Esophagus muscularis mucosa (tissue), 4 donors: ENCODE results near the gene WSCD2. TPM values are rescaled to one million over a fixed set of nuclear protein-coding genes. Genes with fewer than 3 reads are reported as not detected.

Experiments
- DNase-seq: peaks from one replicate; pipeline ENCODE4 v3.0.0-alpha.2; 2017; ENCODE audit errors: extremely low spot score
- H3K27ac ChIP-seq, 4 donors: fragments of 200-600 bp; sonication (generic); replicated peaks in 1 of 4; 1 replicate in 3 of 4; 2 replicates in 1 of 4; pipeline ENCODE4 v1.5.1; 2016 to 2019; ENCODE audit warnings: mild to moderate bottlenecking in 1 of 4
- H3K27me3 ChIP-seq, 4 donors: fragments of 200-600 bp; sonication (generic); one replicate each; pipeline versions ENCODE4 v1.5.1 to v1.6.0; 2016 to 2019
- H3K36me3 ChIP-seq, 4 donors: fragments of 200-600 bp; sonication (generic); one replicate each; pipeline ENCODE4 v1.5.1; 2016 to 2019
- H3K4me1 ChIP-seq, 4 donors: fragments of 200-600 bp; sonication (generic); one replicate each; pipeline ENCODE4 v1.5.1; 2016 to 2019
- H3K4me3 ChIP-seq, 4 donors: fragments of 200-600 bp; sonication (generic); 1 replicate in 2 of 4; 2 replicates in 2 of 4; pipeline ENCODE4 v1.5.1; 2016 to 2019; ENCODE audit warnings: mild to moderate bottlenecking in 4 of 4, moderate library complexity in 1 of 4
- H3K9me3 ChIP-seq, 4 donors: fragments of 200-600 bp; sonication (generic); 1 replicate in 3 of 4; 2 replicates in 1 of 4; pipeline ENCODE4 v1.5.1; 2016 to 2019
- EP300 ChIP-seq: sonication (generic); formaldehyde crosslinking; IDR thresholded peaks from one replicate; pipeline ENCODE4 v1.6.1; 2017; ENCODE audit warnings: antibody characterized with exemption
- POLR2A ChIP-seq: fragments of 450-650 bp; IDR thresholded peaks from one replicate; pipeline ENCODE4 v1.6.1; 2017; ENCODE audit warnings: antibody characterized with exemption, moderate library complexity, mild to moderate bottlenecking, low read depth
- POLR2AphosphoS5 ChIP-seq, 2 donors: sonication (generic); formaldehyde crosslinking; IDR thresholded peaks; one replicate each; pipeline ENCODE4 v1.6.1; 2017; ENCODE audit warnings: antibody characterized with exemption in 2 of 2
- WGBS: methylation state at CpG from one replicate; pipeline ENCODE4 v1.1.5; 2018; 5-methylcytosine and 5-hydroxymethylcytosine counted together
- intact Hi-C: fragments of 100-400 bp; cut with DNase I; formaldehyde crosslinking; loops from one replicate; pipeline ENCODE4 v1.15.1; 2023
- total RNA-seq, 4 donors: library from RNA; depleted of rRNA; stranded (reverse); fragments of >200 nt; gene quantifications; one replicate each; pipeline versions ENCODE4 v1.1.0 to v1.2.1, GENCODE V29; 2016
- TF ChIP-seq, protein P1 (sequence below), 3 experiments: fragments of 200-600 bp in 2 of 3; fragments of 450-650 bp in 1 of 3; sonication (generic) in 2 of 3; IDR thresholded peaks; one replicate each; pipeline ENCODE4 v1.5.1; 2017 to 2019; ENCODE audit warnings: antibody characterized with exemption in 3 of 3, mild to moderate bottlenecking in 2 of 3, moderate library complexity in 1 of 3

Gene WSCD2
- total RNA-seq, 4 donors from 2014 or later = 24.7 to 47.9 (median 30.4) TPM

DNA sequence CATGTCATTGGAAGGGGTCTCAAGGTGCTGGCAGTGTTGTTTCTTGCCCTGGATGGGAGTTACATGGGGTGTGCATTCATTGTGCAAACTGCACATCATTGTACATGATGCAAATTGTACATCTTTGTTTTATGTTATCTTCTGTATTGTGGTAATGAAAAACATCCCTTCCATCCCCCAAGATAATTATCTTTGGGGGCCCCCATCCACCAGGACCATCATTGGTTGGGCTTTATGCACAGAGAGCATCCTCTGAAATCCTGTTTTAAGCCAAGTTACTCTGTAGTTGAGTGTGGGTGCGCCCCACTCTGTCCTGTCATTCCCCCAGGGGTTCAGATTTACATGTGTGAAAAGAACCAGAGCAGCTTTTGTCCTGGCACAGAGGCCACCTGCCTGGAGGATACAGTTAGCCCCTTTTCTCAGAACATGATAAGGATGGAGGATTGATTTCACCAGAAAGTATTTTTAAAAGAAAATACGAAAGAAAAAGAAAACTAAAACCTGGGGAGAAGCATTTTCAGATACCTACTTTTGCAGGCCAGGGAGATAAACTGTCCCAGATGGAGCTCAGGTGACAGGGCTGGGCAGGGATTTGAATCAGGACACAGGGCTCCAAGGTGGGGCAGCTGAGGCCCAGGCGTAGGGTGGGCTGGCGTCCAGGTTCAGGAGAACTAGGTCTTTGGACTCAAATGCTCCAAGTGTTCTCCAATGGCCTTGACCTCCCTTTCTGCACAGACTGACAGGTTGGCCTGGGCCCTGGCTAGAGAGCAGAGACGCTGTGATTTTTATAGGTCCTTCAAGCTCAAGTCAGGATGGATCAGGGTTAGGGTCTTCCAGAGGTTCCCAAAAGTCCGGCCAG lies 17.2 kb downstream of the WSCD2 start:
- H3K4me1 ChIP-seq = peaks cover 0 to 51% (median 11%) of the 10 kb centered on the region in 4 donors
- H3K27ac ChIP-seq = no peak overlapping the region
- H3K36me3 ChIP-seq = peaks cover 0 to 5% (median 0%) of the 10 kb centered on the region in 4 donors
- H3K9me3 ChIP-seq = no peaks in the 10 kb centered on the region
- 60% methylated on average over 6 of the region's 6 CpGs for WGBS
- no peaks in the 10 kb centered on the region for H3K27me3 ChIP-seq
- intact Hi-C loops = no loop called here
- no peak for DNase-seq
- H3K4me3 ChIP-seq = no peak overlapping the region
- TF ChIP-seq EP300 (no peak), POLR2A (no peak), POLR2AphosphoS5 (IDR thresholded peaks at IDR 0.05) (no peak)
- TF ChIP-seq, protein P1, sequence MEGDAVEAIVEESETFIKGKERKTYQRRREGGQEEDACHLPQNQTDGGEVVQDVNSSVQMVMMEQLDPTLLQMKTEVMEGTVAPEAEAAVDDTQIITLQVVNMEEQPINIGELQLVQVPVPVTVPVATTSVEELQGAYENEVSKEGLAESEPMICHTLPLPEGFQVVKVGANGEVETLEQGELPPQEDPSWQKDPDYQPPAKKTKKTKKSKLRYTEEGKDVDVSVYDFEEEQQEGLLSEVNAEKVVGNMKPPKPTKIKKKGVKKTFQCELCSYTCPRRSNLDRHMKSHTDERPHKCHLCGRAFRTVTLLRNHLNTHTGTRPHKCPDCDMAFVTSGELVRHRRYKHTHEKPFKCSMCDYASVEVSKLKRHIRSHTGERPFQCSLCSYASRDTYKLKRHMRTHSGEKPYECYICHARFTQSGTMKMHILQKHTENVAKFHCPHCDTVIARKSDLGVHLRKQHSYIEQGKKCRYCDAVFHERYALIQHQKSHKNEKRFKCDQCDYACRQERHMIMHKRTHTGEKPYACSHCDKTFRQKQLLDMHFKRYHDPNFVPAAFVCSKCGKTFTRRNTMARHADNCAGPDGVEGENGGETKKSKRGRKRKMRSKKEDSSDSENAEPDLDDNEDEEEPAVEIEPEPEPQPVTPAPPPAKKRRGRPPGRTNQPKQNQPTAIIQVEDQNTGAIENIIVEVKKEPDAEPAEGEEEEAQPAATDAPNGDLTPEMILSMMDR (IDR thresholded peaks at IDR 0.05) = no peak

DNA sequence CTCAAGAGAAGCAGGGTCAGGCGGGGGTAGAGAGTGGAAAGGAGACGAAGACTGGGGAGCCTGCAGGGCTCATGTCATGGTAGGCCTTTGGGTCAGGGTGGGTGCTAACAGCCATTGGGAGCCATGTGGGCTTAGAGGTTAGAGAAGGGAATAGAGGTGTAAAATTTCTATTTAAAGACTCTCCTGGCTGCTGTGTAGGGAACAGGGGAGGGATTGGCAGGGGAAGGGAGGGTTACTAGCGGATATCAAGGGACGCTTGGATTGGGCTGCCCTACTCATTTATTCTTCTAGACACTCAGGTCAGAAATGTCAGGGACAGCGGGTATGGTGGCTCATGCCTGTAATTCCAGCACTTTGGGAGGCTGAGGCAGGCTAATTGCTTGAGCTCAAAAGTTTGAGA lies 18.2 kb downstream of the WSCD2 start:
- 76% methylated on average over 5 of the region's 5 CpGs for WGBS

DNA sequence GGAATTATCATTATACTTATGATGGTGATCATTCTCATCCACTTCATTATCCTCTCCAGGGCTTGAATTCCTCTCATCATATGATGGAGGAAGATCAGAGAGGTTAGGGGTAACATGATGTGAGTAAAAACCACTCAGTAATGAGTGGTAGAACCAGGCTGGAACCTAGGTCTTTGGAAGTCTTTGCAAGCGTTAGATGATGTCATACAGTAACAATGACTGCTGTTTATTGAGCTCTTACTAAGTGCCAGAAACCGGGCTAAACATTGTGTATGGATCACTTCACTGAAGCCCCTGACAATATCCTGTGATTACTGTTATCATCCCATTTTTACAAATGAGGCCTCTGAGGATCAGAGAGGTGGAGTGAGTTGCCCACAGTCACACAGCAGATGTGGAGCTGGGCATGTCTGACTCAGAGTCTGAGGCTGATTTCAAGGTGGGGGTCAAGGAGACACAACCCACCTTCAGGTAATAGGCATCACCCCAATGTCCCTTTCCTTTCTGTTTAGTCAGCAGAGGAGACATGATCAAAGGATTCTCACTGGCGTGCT lies 19.5 kb downstream of the WSCD2 start:
- intact Hi-C loops = no loop called here
- TF ChIP-seq POLR2AphosphoS5 (IDR thresholded peaks at IDR 0.05) (no peak), POLR2A (no peak)
- TF ChIP-seq, protein P1 (IDR thresholded peaks at IDR 0.05) = no peak
- Histone ChIP-seq H3K27ac (no peak overlapping the region), H3K27me3 (no peaks in the 10 kb centered on the region), H3K9me3 (no peaks in the 10 kb centered on the region), H3K4me3 (no peak overlapping the region), H3K36me3 (no peaks in the 10 kb centered on the region), H3K4me1 (peaks cover 0 to 59% (median 11%) of the 10 kb centered on the region in 4 donors)
- DNase-seq = no peak
- WGBS = 58% methylated on average over 3 of the region's 3 CpGs

More for the DNA sequence above, 18.2 kb downstream of the WSCD2 start:
- peaks cover 0 to 59% (median 11%) of the 10 kb centered on the region in 4 donors for H3K4me1 ChIP-seq
- no peak overlapping the region for H3K4me3 ChIP-seq
- H3K9me3 ChIP-seq = no peaks in the 10 kb centered on the region
- no peaks in the 10 kb centered on the region for H3K36me3 ChIP-seq
- no peak for DNase-seq
- H3K27ac ChIP-seq = no peak overlapping the region
- TF ChIP-seq, protein P1 (IDR thresholded peaks at IDR 0.05) = no peak
- TF ChIP-seq EP300 = no peak
- no peak for TF ChIP-seq POLR2A
- TF ChIP-seq POLR2AphosphoS5 (IDR thresholded peaks at IDR 0.05) = no peak
- H3K27me3 ChIP-seq = no peaks in the 10 kb centered on the region
- intact Hi-C loops = no loop called here

DNA sequence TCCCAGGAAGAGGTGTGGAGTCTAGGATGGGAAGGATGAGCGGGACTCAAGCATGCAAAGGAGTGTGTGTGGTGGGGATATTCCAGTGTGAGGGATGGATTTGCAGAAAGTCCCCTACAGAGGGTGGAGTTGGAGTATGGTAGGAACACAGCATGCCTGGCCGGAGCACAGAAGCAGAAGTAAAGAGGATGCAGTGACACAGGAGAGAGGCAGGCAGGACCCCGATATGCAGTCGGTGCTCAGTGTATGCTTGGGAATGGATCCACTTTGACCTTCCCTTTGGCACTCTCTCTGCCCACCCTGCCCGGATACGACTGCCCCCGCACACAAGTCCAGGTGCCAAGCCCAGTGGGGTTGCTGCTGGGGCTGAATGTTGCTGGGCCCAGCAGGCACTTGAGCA lies 21.3 kb downstream of the WSCD2 start:
- 83% methylated on average over 6 of the region's 7 CpGs for WGBS
- Histone ChIP-seq H3K4me1 (peaks cover 0 to 51% (median 11%) of the 10 kb centered on the region in 4 donors), H3K9me3 (no peaks in the 10 kb centered on the region), H3K36me3 (no peaks in the 10 kb centered on the region), H3K27me3 (no peaks in the 10 kb centered on the region), H3K27ac (no peak overlapping the region), H3K4me3 (no peak overlapping the region)
- TF ChIP-seq POLR2A (no peak), EP300 (no peak), POLR2AphosphoS5 (IDR thresholded peaks at IDR 0.05) (no peak)
- TF ChIP-seq, protein P1 (IDR thresholded peaks at IDR 0.05) = no peak
- DNase-seq = no peak
- intact Hi-C loops = no loop called here
